ENCODE data around the gene GMDS.

The GMDS gene

GRCh38 chr6:1832844-1833787, 412.3 kb downstream of the GMDS start:
- no peak for DNase-seq (ENCODE audit: low read depth in 2 of 2)

GRCh38 chr6:1832358-1832757, 413.0 kb downstream of the GMDS start:
- no peak for DNase-seq (ENCODE audit: low read depth in 2 of 2)

- DNase-seq (ENCODE audit: low read depth in 2 of 2): no peak
Observed at GRCh38 chr6:1827984-1828793, 417.2 kb downstream of the GMDS start.

GRCh38 chr6:1825926-1826325, 419.5 kb downstream of the GMDS start:
- no peak for DNase-seq (ENCODE audit: low read depth in 2 of 2)

- DNase-seq (ENCODE audit: low read depth in 2 of 2): no peak
Observed at GRCh38 chr6:1825277-1825676, 420.1 kb downstream of the GMDS start.

- DNase-seq (ENCODE audit: low read depth in 2 of 2): no peak
Observed at GRCh38 chr6:1821513-1822183, 423.8 kb downstream of the GMDS start.

GRCh38 chr6:1821164-1821512, 424.3 kb downstream of the GMDS start:
- DNase-seq (ENCODE audit: low read depth in 2 of 2): no peak

- DNase-seq (ENCODE audit: low read depth in 2 of 2): no peak
Observed at GRCh38 chr6:1820714-1821113, 424.7 kb downstream of the GMDS start.

- DNase-seq (ENCODE audit: low read depth in 2 of 2): no peak
Observed at GRCh38 chr6:1820165-1820564, 425.2 kb downstream of the GMDS start.

- no peak for DNase-seq (ENCODE audit: low read depth in 2 of 2)
Observed at GRCh38 chr6:1819007-1819406, 426.4 kb downstream of the GMDS start.

- no peak for DNase-seq (ENCODE audit: low read depth in 2 of 2)
Observed at GRCh38 chr6:1817033-1817761, 428.2 kb downstream of the GMDS start.

GRCh38 chr6:1815827-1816452, 429.5 kb downstream of the GMDS start:
- DNase-seq (ENCODE audit: low read depth in 2 of 2): no peak

GRCh38 chr6:1814279-1814678, 431.1 kb downstream of the GMDS start:
- DNase-seq (ENCODE audit: low read depth in 2 of 2): no peak

- no peak for DNase-seq (ENCODE audit: low read depth in 2 of 2)
Observed at GRCh38 chr6:1812487-1812886, 432.9 kb downstream of the GMDS start.

GRCh38 chr6:1812034-1812433, 433.4 kb downstream of the GMDS start:
- no peak for DNase-seq (ENCODE audit: low read depth in 2 of 2)

GRCh38 chr6:1810880-1811279, 434.5 kb downstream of the GMDS start:
- DNase-seq (ENCODE audit: low read depth in 2 of 2): no peak

GRCh38 chr6:1809291-1809988, 436.0 kb downstream of the GMDS start:
- DNase-seq (ENCODE audit: low read depth in 2 of 2): no peak

- no peak for DNase-seq (ENCODE audit: low read depth in 2 of 2)
Observed at GRCh38 chr6:1806935-1807334, 438.5 kb downstream of the GMDS start.

GRCh38 chr6:1802491-1803395, 442.7 kb downstream of the GMDS start:
- no peak for DNase-seq (ENCODE audit: low read depth in 2 of 2)

GRCh38 chr6:1801401-1801800, 444.0 kb downstream of the GMDS start:
- no peak for DNase-seq (ENCODE audit: low read depth in 2 of 2)

All from stimulated activated CD4-positive, alpha-beta T cell treated with anti-CD3 and anti-CD28 coated beads, Interleukin-12 subunit alpha, Interleukin-12 subunit beta, amount 100 ng/mL, for 24 hours (primary cell).